Hematopoietic multipotent progenitor cell treated with erythropoietin and hydrocortisone succinate and interleukin-3 and kit ligand, for 4 days (in vitro differentiated cells): ENCODE measurements around the gene MILR1.

Experiments
- DNase-seq: peaks from one replicate; pipeline ENCODE4 v3.0.0-alpha.2; 2015

MILR1 gene

DNA sequence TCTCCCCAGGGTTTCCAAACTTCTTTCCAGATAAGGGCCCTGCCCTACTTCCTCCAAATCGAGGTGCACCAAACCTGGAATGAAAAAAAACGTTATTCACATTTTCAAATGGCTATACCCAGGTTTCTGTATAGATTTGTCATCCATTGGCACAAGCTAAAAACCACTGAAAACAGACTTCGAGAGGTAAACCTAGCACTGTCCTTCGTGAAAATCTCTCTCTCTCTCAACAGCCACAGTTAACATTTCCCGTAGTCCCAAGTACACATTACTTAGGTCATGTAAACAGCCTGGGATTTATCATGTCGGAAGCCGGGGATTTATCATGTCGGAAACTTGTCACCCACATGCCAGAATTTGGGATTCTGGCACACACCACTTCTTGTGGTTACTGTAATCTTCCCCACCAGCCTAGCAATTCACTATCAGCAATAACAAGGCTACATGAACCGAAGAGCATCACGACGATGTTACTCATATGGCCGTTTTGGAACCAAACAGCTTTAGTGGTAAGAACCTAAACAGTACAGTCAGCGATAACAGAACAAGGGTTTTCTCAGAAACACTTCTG, 55.9 kb downstream of the MILR1 start:
- no peak for DNase-seq

GRCh38 chr17:64505340-64506200, 56.7 kb downstream of the MILR1 start:
- peak; percentile 95 for DNase-seq

DNA sequence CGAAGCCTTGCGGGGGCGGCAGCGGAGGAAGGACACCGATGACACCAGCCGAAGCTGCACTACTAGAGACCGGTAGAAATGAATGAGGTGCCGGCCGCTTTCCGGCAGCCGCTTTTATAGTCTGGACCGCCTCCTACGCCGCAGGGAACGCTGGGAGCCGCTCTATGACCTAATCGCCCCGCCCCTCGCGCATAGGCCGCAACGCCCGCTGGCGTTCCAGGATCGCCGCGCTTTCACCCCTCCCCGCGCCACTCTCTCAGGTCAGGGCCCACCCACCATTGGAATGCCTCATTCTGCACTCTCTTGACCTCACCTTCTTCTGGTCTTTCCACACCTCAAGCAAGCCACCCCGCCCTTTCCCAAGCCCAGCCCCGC, 57.3 kb downstream of the MILR1 start, which contains the start of gene DDX5:
Gene DDX5 (minus strand): TSS at position 89 of the 375 bp plus-strand sequence. CDS start 170 bp downstream, outside the sequence.
- DNase-seq, result peak; percentile 99

- DNase-seq, result peak; percentile 98
Observed at GRCh38 chr17:64506576-64507412, 57.9 kb downstream of the MILR1 start, which contains the start of gene CEP95. Gene CEP95, plus strand, starts transcription at chr17:64506977. Its CDS starts 121 bp downstream, at chr17:64507098.

DNA sequence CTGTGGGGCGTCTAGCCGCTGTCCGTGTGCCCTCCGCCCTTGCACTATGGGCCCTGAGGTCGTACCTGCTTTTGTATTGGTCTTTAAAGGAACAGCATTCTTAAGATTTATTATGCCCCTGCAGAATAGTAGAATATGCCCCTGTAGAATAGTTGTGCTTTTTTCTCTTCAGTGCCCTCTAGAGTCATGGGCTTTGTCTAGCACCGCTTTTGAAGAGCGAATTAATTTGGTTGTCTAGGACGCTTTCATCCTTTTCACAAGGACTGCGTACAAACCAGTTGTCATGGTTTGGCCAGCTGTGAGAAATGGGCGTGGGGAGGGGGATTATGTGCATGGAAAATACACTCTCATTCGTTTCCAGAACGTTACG, 58.5 kb downstream of the MILR1 start:
- DNase-seq, result peak; percentile 90

DNA sequence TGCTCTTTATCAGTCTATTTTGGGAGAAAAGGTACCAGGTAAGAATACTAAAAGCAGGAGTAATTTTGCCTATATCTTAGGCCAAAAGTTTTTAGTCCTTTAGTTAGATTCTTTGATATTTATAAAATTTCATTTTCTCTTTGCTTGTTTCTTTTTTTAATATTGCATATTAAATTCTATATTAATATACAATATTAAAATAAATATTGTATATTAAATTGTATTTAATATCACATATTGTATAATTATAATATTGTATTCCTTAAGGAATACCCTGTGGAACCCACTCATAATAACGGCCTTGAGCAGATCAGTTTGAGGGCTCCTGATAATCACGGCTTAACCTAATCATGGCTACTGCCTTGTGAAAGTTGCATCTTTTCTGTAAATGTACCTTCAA, 59.8 kb downstream of the MILR1 start:
- DNase-seq, result no peak

GRCh38 chr17:64509179-64509578, 60.3 kb downstream of the MILR1 start:
- DNase-seq, result no peak

- DNase-seq, result no peak
Observed at GRCh38 chr17:64515419-64515818, 66.5 kb downstream of the MILR1 start.

DNA sequence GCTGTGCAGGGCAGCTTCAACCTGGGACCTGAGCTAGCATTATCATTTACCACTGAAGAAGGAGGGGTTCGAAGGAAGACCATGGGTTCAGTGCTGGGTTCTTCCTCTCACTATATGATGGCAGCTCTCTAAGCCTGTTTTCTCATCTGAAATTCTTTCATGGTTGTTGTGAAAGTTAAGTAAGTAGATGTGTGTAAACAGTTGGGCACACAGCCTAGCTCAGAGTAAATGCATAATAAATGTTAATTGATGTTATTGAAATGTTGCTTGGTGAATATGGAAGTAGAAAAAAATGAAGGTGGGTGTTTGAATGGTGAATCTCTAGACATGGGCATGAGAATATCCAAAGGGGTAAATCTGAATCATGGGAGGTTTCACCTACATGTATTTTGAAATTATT, 66.9 kb downstream of the MILR1 start:
- DNase-seq, result no peak
